ENCODE measurements around the gene NLRC4. TPM values are rescaled to one million over a fixed set of nuclear protein-coding genes. Genes with fewer than 3 reads are reported as not detected.

NLRC4 gene
- total RNA-seq, 1 donor from 2014 or later, result not detected

GRCh38 chr2:32227492-32227891, 37.2 kb downstream of the NLRC4 start:
- Histone ChIP-seq H3K4me3 (no peak overlapping the region), H3K79me2 (ENCODE audit: low read depth) (no peaks in the 10 kb centered on the region), H3K4me1 (no peaks in the 10 kb centered on the region), H3F3A (ENCODE audit: low read depth) (no peaks in the 10 kb centered on the region), H3K9ac (no peak overlapping the region), H3K27ac (no peak overlapping the region), H3K36me3 (no peaks in the 10 kb centered on the region), H3K4me2 (no peak overlapping the region), H4K20me1 (ENCODE audit: low read depth) (no peaks in the 10 kb centered on the region), H2AFZ (replicated peaks) (no peak overlapping the region), H3K9me3 (ENCODE audit: low read depth) (no peaks in the 10 kb centered on the region), H3K27me3 (no peaks in the 10 kb centered on the region)
- peaks cover 11% of the 10 kb centered on the region for H3K36me3 Mint-ChIP-seq
- TF ChIP-seq CTCF (IDR thresholded peaks at IDR 0.05), result no peak
- TF ChIP-seq EZH2 (IDR thresholded peaks at IDR 0.05), result no peak
- no peak for TF ChIP-seq EZH2phosphoT487 (IDR thresholded peaks at IDR 0.05)
- H3K27ac Mint-ChIP-seq, result no peak overlapping the region
- H3K9me3 Mint-ChIP-seq, result no peaks in the 10 kb centered on the region
- H3K27me3 Mint-ChIP-seq (ENCODE audit: insufficient read depth, low read depth), result no peaks in the 10 kb centered on the region
- peaks cover 9% of the 10 kb centered on the region for H3K4me1 Mint-ChIP-seq
- DNase-seq (ENCODE audit: low spot score), result no peak
- no peak overlapping the region for H3K4me3 Mint-ChIP-seq

GRCh38 chr2:32222966-32223365, 41.7 kb downstream of the NLRC4 start:
- Mint-ChIP-seq H3K9me3 (no peaks in the 10 kb centered on the region), H3K4me1 (no peaks in the 10 kb centered on the region), H3K4me3 (no peak overlapping the region), H3K27ac (no peak overlapping the region), H3K27me3 (ENCODE audit: insufficient read depth, low read depth) (no peaks in the 10 kb centered on the region), H3K36me3 (peaks cover 15% of the 10 kb centered on the region)
- no peaks in the 10 kb centered on the region for H3K9me3 ChIP-seq (ENCODE audit: low read depth)
- no peak overlapping the region for H3K9ac ChIP-seq
- no peaks in the 10 kb centered on the region for H3K79me2 ChIP-seq (ENCODE audit: low read depth)
- no peak overlapping the region for H2AFZ ChIP-seq (replicated peaks)
- no peak for TF ChIP-seq EZH2 (IDR thresholded peaks at IDR 0.05)
- H3K4me3 ChIP-seq, result no peak overlapping the region
- H3K4me2 ChIP-seq, result no peak overlapping the region
- no peaks in the 10 kb centered on the region for H3F3A ChIP-seq (ENCODE audit: low read depth)
- H3K36me3 ChIP-seq, result peaks cover 9% of the 10 kb centered on the region
- H3K27me3 ChIP-seq, result no peaks in the 10 kb centered on the region
- H3K27ac ChIP-seq, result no peak overlapping the region
- H4K20me1 ChIP-seq (ENCODE audit: low read depth), result no peaks in the 10 kb centered on the region
- no peaks in the 10 kb centered on the region for H3K4me1 ChIP-seq
- DNase-seq (ENCODE audit: low spot score), result no peak

- Histone ChIP-seq H3F3A (ENCODE audit: low read depth) (no peaks in the 10 kb centered on the region), H3K9me3 (ENCODE audit: low read depth) (no peaks in the 10 kb centered on the region), H4K20me1 (ENCODE audit: low read depth) (no peaks in the 10 kb centered on the region), H3K4me2 (no peak overlapping the region), H3K27me3 (no peaks in the 10 kb centered on the region), H3K27ac (no peak overlapping the region), H3K36me3 (peaks cover 9% of the 10 kb centered on the region), H3K79me2 (ENCODE audit: low read depth) (no peaks in the 10 kb centered on the region), H3K4me1 (no peaks in the 10 kb centered on the region), H2AFZ (replicated peaks) (no peak overlapping the region), H3K9ac (no peak overlapping the region), H3K4me3 (no peak overlapping the region)
- Mint-ChIP-seq H3K36me3 (peaks cover 8% of the 10 kb centered on the region), H3K4me3 (no peak overlapping the region), H3K27me3 (ENCODE audit: insufficient read depth, low read depth) (no peaks in the 10 kb centered on the region), H3K27ac (no peak overlapping the region), H3K9me3 (no peaks in the 10 kb centered on the region), H3K4me1 (no peaks in the 10 kb centered on the region)
- no peak for DNase-seq (ENCODE audit: low spot score)
- TF ChIP-seq EZH2phosphoT487 (IDR thresholded peaks at IDR 0.05) (no peak), EZH2 (IDR thresholded peaks at IDR 0.05) (no peak), CTCF (IDR thresholded peaks at IDR 0.05) (no peak)
Observed at GRCh38 chr2:32220445-32220844, 44.2 kb downstream of the NLRC4 start.

GRCh38 chr2:32212295-32212694, 52.4 kb downstream of the NLRC4 start:
- Histone ChIP-seq H3K9ac (no peak overlapping the region), H3F3A (ENCODE audit: low read depth) (no peaks in the 10 kb centered on the region), H4K20me1 (ENCODE audit: low read depth) (no peaks in the 10 kb centered on the region), H3K4me3 (no peak overlapping the region), H3K27me3 (no peaks in the 10 kb centered on the region), H2AFZ (replicated peaks) (no peak overlapping the region), H3K4me2 (no peak overlapping the region), H3K36me3 (peaks cover 7% of the 10 kb centered on the region), H3K79me2 (ENCODE audit: low read depth) (no peaks in the 10 kb centered on the region), H3K9me3 (ENCODE audit: low read depth) (no peaks in the 10 kb centered on the region), H3K27ac (no peak overlapping the region), H3K4me1 (no peaks in the 10 kb centered on the region)
- H3K27me3 Mint-ChIP-seq (ENCODE audit: insufficient read depth, low read depth), result no peaks in the 10 kb centered on the region
- no peak for TF ChIP-seq EZH2phosphoT487 (IDR thresholded peaks at IDR 0.05)
- no peak for TF ChIP-seq CTCF (IDR thresholded peaks at IDR 0.05)
- no peak for TF ChIP-seq EZH2 (IDR thresholded peaks at IDR 0.05)
- H3K9me3 Mint-ChIP-seq, result no peaks in the 10 kb centered on the region
- DNase-seq (ENCODE audit: low spot score), result no peak
- H3K36me3 Mint-ChIP-seq, result peaks cover 10% of the 10 kb centered on the region
- H3K4me1 Mint-ChIP-seq, result no peaks in the 10 kb centered on the region
- no peak overlapping the region for H3K27ac Mint-ChIP-seq
- no peak overlapping the region for H3K4me3 Mint-ChIP-seq
